CD14-positive monocyte (primary cell): ENCODE results near the gene ZC3HAV1. TPM values are rescaled to one million over a fixed set of nuclear protein-coding genes. Genes with fewer than 3 reads are reported as not detected.
A peak's percentile ranks its signal among the peaks of the same experiment; 100 is the strongest.

Experiments
- DNase-seq, 3 donors: peaks; one replicate each; pipeline ENCODE4 v3.0.0-alpha.2; 2011 to 2022
- H2AFZ ChIP-seq: 2 replicates; pipeline ENCODE4 v1.6.0; 2012; ENCODE audit warnings: mild to moderate bottlenecking, low read depth, low read length, inconsistent platforms; ENCODE audit not compliant: insufficient read depth, poor library complexity, severe bottlenecking
- H3K27ac ChIP-seq, 2 donors: 1 replicate in 1 of 2; 2 replicates in 1 of 2; pipeline ENCODE4 v1.5.1; 2012 to 2013; ENCODE audit warnings: low read length in 2 of 2, control low read depth in 1 of 2, inconsistent platforms in 1 of 2, low read depth in 1 of 2, mild to moderate bottlenecking in 1 of 2
- H3K27me3 ChIP-seq, 2 donors: one replicate each; pipeline versions ENCODE4 v1.6.0 to v1.6.1; 2011 to 2013; ENCODE audit warnings: low read length in 2 of 2; ENCODE audit not compliant: control insufficient read depth in 2 of 2, insufficient read depth in 2 of 2
- H3K36me3 ChIP-seq, 2 donors: replicated peaks in 1 of 2; 1 replicate in 1 of 2; 2 replicates in 1 of 2; pipeline versions ENCODE4 v1.5.1 to v1.6.1; 2012 to 2013; ENCODE audit warnings: low read length in 2 of 2, control low read depth in 1 of 2, inconsistent platforms in 1 of 2, mild to moderate bottlenecking in 1 of 2; ENCODE audit not compliant: insufficient read depth in 2 of 2, control insufficient read depth in 1 of 2
- H3K4me1 ChIP-seq, 2 donors: 1 replicate in 1 of 2; 2 replicates in 1 of 2; pipeline versions ENCODE4 v1.5.1 to v1.6.1; 2012 to 2013; ENCODE audit warnings: low read length in 2 of 2, control low read depth in 1 of 2, inconsistent platforms in 1 of 2, mild to moderate bottlenecking in 1 of 2, moderate library complexity in 1 of 2; ENCODE audit not compliant: insufficient read depth in 2 of 2, control insufficient read depth in 1 of 2
- H3K4me2 ChIP-seq: replicated peaks from 2 replicates; pipeline ENCODE3; 2012; ENCODE audit warnings: low read length, moderate library complexity, mild to moderate bottlenecking; ENCODE audit not compliant: poor library complexity, severe bottlenecking; ENCODE audit errors: extremely low read depth
- H3K4me3 ChIP-seq, 3 experiments: fragments of 200-600 bp in 1 of 3; sonication (generic) in 1 of 3; replicated peaks in 1 of 3; 1 replicate in 2 of 3; 2 replicates in 1 of 3; pipeline ENCODE4 v1.5.1; 2011 to 2013; ENCODE audit warnings: low read length in 3 of 3, mild to moderate bottlenecking in 3 of 3, control low read depth in 2 of 3, low read depth in 2 of 3, inconsistent platforms in 1 of 3, moderate library complexity in 1 of 3
- H3K79me2 ChIP-seq: 2 replicates; pipeline ENCODE4 v1.6.0; 2012; ENCODE audit warnings: mild to moderate bottlenecking, control low read depth, inconsistent platforms, low read length, moderate library complexity; ENCODE audit not compliant: insufficient read depth
- H3K9ac ChIP-seq: 2 replicates; pipeline ENCODE4 v1.6.0; 2017; ENCODE audit warnings: low read length, mild to moderate bottlenecking; ENCODE audit not compliant: insufficient read depth, poor library complexity, severe bottlenecking
- H3K9me3 ChIP-seq, 2 donors: replicated peaks in 1 of 2; 1 replicate in 1 of 2; 2 replicates in 1 of 2; pipeline versions ENCODE4 v1.5.1 to v1.6.1; 2012 to 2013; ENCODE audit warnings: low read length in 2 of 2, control low read depth in 1 of 2; ENCODE audit not compliant: control insufficient read depth in 1 of 2, insufficient read depth in 1 of 2
- H4K20me1 ChIP-seq: 2 replicates; pipeline ENCODE4 v1.6.0; 2012; ENCODE audit warnings: mild to moderate bottlenecking, low read length, control low read depth, moderate library complexity; ENCODE audit not compliant: insufficient read depth
- H3K27ac Mint-ChIP-seq, 7 donors: one replicate each; pipeline ENCODE4 v1.8.0; 2020; ENCODE audit warnings: mild to moderate bottlenecking in 7 of 7, mixed read lengths in 7 of 7, moderate library complexity in 6 of 7, inconsistent platforms in 2 of 7
- H3K27me3 Mint-ChIP-seq, 3 donors: one replicate each; pipeline ENCODE4 v1.8.0; 2021 to 2022; ENCODE audit warnings: low read depth in 3 of 3, mild to moderate bottlenecking in 3 of 3, mixed read lengths in 3 of 3, moderate library complexity in 3 of 3, inconsistent platforms in 1 of 3
- H3K36me3 Mint-ChIP-seq, 2 donors: one replicate each; pipeline ENCODE4 v1.8.0; 2020; ENCODE audit warnings: mixed read lengths in 2 of 2, inconsistent platforms in 1 of 2, mild to moderate bottlenecking in 1 of 2
- H3K4me1 Mint-ChIP-seq: one replicate; pipeline ENCODE4 v1.8.0; 2020; ENCODE audit warnings: mild to moderate bottlenecking, mixed read lengths
- H3K4me3 Mint-ChIP-seq, 2 donors: one replicate each; pipeline ENCODE4 v1.8.0; 2020; ENCODE audit warnings: mild to moderate bottlenecking in 2 of 2, mixed read lengths in 2 of 2, moderate library complexity in 1 of 2
- H3K9me3 Mint-ChIP-seq, 7 donors: one replicate each; pipeline ENCODE4 v1.8.0; 2020 to 2022; ENCODE audit warnings: mixed read lengths in 7 of 7, mild to moderate bottlenecking in 6 of 7, moderate library complexity in 6 of 7, inconsistent platforms in 2 of 7
- WGBS: methylation state at CpG from one replicate; pipeline ENCODE4 v1.1.5; 2013; ENCODE audit warnings: missing lambda C conversion rate; ENCODE audit not compliant: insufficient coverage; 5-methylcytosine and 5-hydroxymethylcytosine counted together
- intact Hi-C, 2 donors: fragments of 100-400 bp; cut with micrococcal nuclease; formaldehyde crosslinking; loops; one replicate each; pipeline versions ENCODE4 v1.15.0 to v1.15.1; 2023
- polyA plus RNA-seq, 3 donors: library from polyadenylated mRNA; depleted of rRNA in 1 of 3; unstranded in 2 of 3; stranded (reverse) in 1 of 3; fragments of 300-500 nt in 2 of 3; fragments of >200 nt in 1 of 3; fragmentation: Illumina TruSeq in 2 of 3; gene quantifications; 1 replicate in 2 of 3; 2 replicates in 1 of 3; pipeline ENCODE4 v1.2.3, GENCODE V29; 2012 to 2021
- TF ChIP-seq, protein P1 (sequence below): fragments of 200-600 bp; IDR thresholded peaks from one replicate; pipeline ENCODE4 v1.8.0; 2022; ENCODE audit warnings: antibody characterized with exemption, mild to moderate bottlenecking

ZC3HAV1 gene
- polyA plus RNA-seq, 3 donors = 20.7 to 30.2 (median 21.2) TPM

DNA sequence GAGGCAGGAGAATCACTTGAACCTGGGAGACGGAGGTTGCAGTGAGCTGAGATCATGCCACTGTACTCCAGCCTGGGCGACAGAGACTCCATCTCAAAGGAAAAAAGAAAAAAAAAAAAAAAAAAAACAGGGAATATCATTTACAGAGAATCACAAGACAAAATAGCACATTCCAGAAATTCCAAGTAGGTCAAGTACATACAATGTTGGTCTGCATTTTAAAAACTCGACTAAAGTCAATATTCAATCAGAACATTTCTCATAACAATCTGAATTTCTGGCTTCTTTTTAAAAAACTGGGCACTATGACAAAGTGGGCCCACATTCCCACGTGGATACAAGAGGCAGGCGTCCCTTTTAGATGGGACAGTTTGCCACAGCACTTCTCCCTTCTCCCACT is 86.4 kb downstream of the ZC3HAV1 start:
- Mint-ChIP-seq H3K27me3 (peaks cover 0 to under 1% (median 0%) of the 10 kb centered on the region in 3 donors), H3K4me1 (no peaks in the 10 kb centered on the region), H3K9me3 (peaks cover 0 to 3% (median 0%) of the 10 kb centered on the region in 7 donors), H3K36me3 (peaks cover 7 to 20% of the 10 kb centered on the region in 2 donors), H3K4me3 (no peak overlapping the region), H3K27ac (no peak overlapping the region)
- DNase-seq = no peak
- Histone ChIP-seq H3K4me2 (no peak overlapping the region), H3K79me2 (no peaks in the 10 kb centered on the region), H3K27ac (no peak overlapping the region), H3K4me1 (no peaks in the 10 kb centered on the region), H3K9ac (no peak overlapping the region), H3K36me3 (no peaks in the 10 kb centered on the region), H4K20me1 (no peaks in the 10 kb centered on the region), H3K27me3 (no peaks in the 10 kb centered on the region), H3K9me3 (no peaks in the 10 kb centered on the region), H2AFZ (no peak overlapping the region), H3K4me3 (no peak overlapping the region)
- intact Hi-C loops = no loop called here
- TF ChIP-seq, protein P1, sequence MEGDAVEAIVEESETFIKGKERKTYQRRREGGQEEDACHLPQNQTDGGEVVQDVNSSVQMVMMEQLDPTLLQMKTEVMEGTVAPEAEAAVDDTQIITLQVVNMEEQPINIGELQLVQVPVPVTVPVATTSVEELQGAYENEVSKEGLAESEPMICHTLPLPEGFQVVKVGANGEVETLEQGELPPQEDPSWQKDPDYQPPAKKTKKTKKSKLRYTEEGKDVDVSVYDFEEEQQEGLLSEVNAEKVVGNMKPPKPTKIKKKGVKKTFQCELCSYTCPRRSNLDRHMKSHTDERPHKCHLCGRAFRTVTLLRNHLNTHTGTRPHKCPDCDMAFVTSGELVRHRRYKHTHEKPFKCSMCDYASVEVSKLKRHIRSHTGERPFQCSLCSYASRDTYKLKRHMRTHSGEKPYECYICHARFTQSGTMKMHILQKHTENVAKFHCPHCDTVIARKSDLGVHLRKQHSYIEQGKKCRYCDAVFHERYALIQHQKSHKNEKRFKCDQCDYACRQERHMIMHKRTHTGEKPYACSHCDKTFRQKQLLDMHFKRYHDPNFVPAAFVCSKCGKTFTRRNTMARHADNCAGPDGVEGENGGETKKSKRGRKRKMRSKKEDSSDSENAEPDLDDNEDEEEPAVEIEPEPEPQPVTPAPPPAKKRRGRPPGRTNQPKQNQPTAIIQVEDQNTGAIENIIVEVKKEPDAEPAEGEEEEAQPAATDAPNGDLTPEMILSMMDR = no peak
- WGBS = 95% methylated on average over 3 of the region's 5 CpGs

DNA sequence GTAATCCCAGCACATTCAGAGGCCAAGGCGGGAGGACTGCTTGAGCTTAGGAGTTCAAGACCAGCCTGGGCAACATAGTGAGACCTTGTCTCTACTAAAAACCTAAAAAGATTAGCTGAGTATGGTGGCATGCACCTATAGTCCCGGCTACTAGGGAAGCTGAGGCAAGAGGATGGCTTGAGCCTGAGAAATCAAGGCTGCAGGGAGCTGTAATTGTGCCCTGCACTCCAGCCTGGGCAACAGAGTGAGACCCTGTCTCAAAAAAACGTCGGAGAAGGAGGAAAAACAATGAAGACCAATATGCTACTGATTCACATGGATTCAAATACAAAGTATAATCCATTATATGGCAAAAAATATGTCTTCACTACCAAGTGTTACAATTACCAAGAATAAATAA is 87.2 kb downstream of the ZC3HAV1 start:
- TF ChIP-seq, protein P1 = no peak
- Histone ChIP-seq H3K4me2 (no peak overlapping the region), H3K4me3 (no peak overlapping the region), H3K27me3 (no peaks in the 10 kb centered on the region), H3K27ac (no peak overlapping the region), H3K9me3 (no peaks in the 10 kb centered on the region), H4K20me1 (no peaks in the 10 kb centered on the region), H3K79me2 (no peaks in the 10 kb centered on the region), H3K36me3 (no peaks in the 10 kb centered on the region), H3K4me1 (no peaks in the 10 kb centered on the region), H2AFZ (no peak overlapping the region), H3K9ac (no peak overlapping the region)
- DNase-seq = no peak
- Mint-ChIP-seq H3K9me3 (peaks cover 0 to 3% (median 0%) of the 10 kb centered on the region in 7 donors), H3K4me3 (no peak overlapping the region), H3K27ac (peak overlapping the region in 1 of 7 donors; percentile 26), H3K27me3 (peaks cover 0 to 2% (median 1%) of the 10 kb centered on the region in 3 donors), H3K36me3 (peaks cover 7 to 15% of the 10 kb centered on the region in 2 donors), H3K4me1 (no peaks in the 10 kb centered on the region)
- intact Hi-C loops = no loop called here
- 90% methylated on average over 2 of the region's 4 CpGs for WGBS
